Stimulated activated naive CD8-positive, alpha-beta T cell treated with anti-CD3 and anti-CD28 coated beads, Interleukin-15, Interleukin-2, amounts not matched to agents 100 ng/mL and 50 ng/mL, for 24 hours (primary cell): ENCODE measurements around the gene SGMS1.
A peak's percentile ranks its signal among the peaks of the same experiment; 100 is the strongest.
"Not testable (repeated sequence)": the region's sequence is repeated elsewhere in the genome, so short reads cannot be mapped to it uniquely, and the experiment has no call there.

Experiments used
- H3K27ac Mint-ChIP-seq: one replicate; pipeline ENCODE4 v1.8.0; 2021; ENCODE audit warnings: mild to moderate bottlenecking, mixed read lengths
- H3K27me3 Mint-ChIP-seq: one replicate; pipeline ENCODE4 v1.8.0; 2021; ENCODE audit warnings: mixed read lengths
- H3K36me3 Mint-ChIP-seq: one replicate; pipeline ENCODE4 v1.8.0; 2021; ENCODE audit warnings: low read depth, mixed read lengths
- H3K4me1 Mint-ChIP-seq: one replicate; pipeline ENCODE4 v1.8.0; 2021; ENCODE audit warnings: low read depth, mixed read lengths
- H3K4me3 Mint-ChIP-seq: one replicate; pipeline ENCODE4 v1.8.0; 2021; ENCODE audit warnings: mild to moderate bottlenecking, mixed read lengths
- H3K9me3 Mint-ChIP-seq: one replicate; pipeline ENCODE4 v1.8.0; 2021; ENCODE audit warnings: mixed read lengths

Gene SGMS1

GRCh38 chr10:50432211-50433009, 191.3 kb downstream of the SGMS1 start:
- H3K4me3 Mint-ChIP-seq = peak overlapping the region; percentile 10
- H3K27ac Mint-ChIP-seq = peak overlapping the region; percentile 86
- peaks cover 47% of the 10 kb centered on the region for H3K4me1 Mint-ChIP-seq
- H3K36me3 Mint-ChIP-seq = peaks cover 47% of the 10 kb centered on the region
- no peaks in the 10 kb centered on the region for H3K9me3 Mint-ChIP-seq
- H3K27me3 Mint-ChIP-seq = no peaks in the 10 kb centered on the region

GRCh38 chr10:50431791-50432190, 192.0 kb downstream of the SGMS1 start:
- H3K27me3 Mint-ChIP-seq = no peaks in the 10 kb centered on the region
- H3K27ac Mint-ChIP-seq = peak overlapping the region; percentile 59
- peak overlapping the region; percentile 22 for H3K4me3 Mint-ChIP-seq
- no peaks in the 10 kb centered on the region for H3K9me3 Mint-ChIP-seq
- H3K4me1 Mint-ChIP-seq = peaks cover 42% of the 10 kb centered on the region
- peaks cover 45% of the 10 kb centered on the region for H3K36me3 Mint-ChIP-seq

GRCh38 chr10:50431133-50431532, 192.6 kb downstream of the SGMS1 start:
- peaks cover 50% of the 10 kb centered on the region for H3K36me3 Mint-ChIP-seq
- H3K27ac Mint-ChIP-seq = peak overlapping the region; percentile 59
- H3K27me3 Mint-ChIP-seq = no peaks in the 10 kb centered on the region
- peak overlapping the region; percentile 9 for H3K4me3 Mint-ChIP-seq
- peaks cover 42% of the 10 kb centered on the region for H3K4me1 Mint-ChIP-seq
- no peaks in the 10 kb centered on the region for H3K9me3 Mint-ChIP-seq

GRCh38 chr10:50426485-50426884, 197.3 kb downstream of the SGMS1 start:
- no peak overlapping the region for H3K27ac Mint-ChIP-seq
- no peak overlapping the region for H3K4me3 Mint-ChIP-seq
- peaks cover 19% of the 10 kb centered on the region for H3K4me1 Mint-ChIP-seq
- peaks cover 3% of the 10 kb centered on the region for H3K9me3 Mint-ChIP-seq
- H3K36me3 Mint-ChIP-seq = peaks cover 39% of the 10 kb centered on the region
- H3K27me3 Mint-ChIP-seq = no peaks in the 10 kb centered on the region

GRCh38 chr10:50425215-50425614, 198.5 kb downstream of the SGMS1 start:
- peaks cover 39% of the 10 kb centered on the region for H3K36me3 Mint-ChIP-seq
- not testable (repeated sequence) for H3K27me3 Mint-ChIP-seq, H3K4me3 Mint-ChIP-seq, H3K9me3 Mint-ChIP-seq, H3K27ac Mint-ChIP-seq
- peaks cover 25% of the 10 kb centered on the region for H3K4me1 Mint-ChIP-seq

- peaks cover 41% of the 10 kb centered on the region for H3K4me1 Mint-ChIP-seq
- H3K27ac Mint-ChIP-seq = no peak overlapping the region
- peaks cover 39% of the 10 kb centered on the region for H3K36me3 Mint-ChIP-seq
These were observed 200.3 kb downstream of the SGMS1 start for GRCh38 chr10:50423448-50423847.

GRCh38 chr10:50422259-50422658, 201.5 kb downstream of the SGMS1 start:
- H3K9me3 Mint-ChIP-seq = peaks cover 3% of the 10 kb centered on the region
- no peaks in the 10 kb centered on the region for H3K27me3 Mint-ChIP-seq
- peaks cover 29% of the 10 kb centered on the region for H3K36me3 Mint-ChIP-seq
- H3K4me3 Mint-ChIP-seq = no peak overlapping the region
- no peak overlapping the region for H3K27ac Mint-ChIP-seq
- peaks cover 48% of the 10 kb centered on the region for H3K4me1 Mint-ChIP-seq

More at GRCh38 chr10:50423448-50423847, 200.3 kb downstream of the SGMS1 start:
- no peaks in the 10 kb centered on the region for H3K27me3 Mint-ChIP-seq
- H3K9me3 Mint-ChIP-seq = peaks cover 3% of the 10 kb centered on the region
- H3K4me3 Mint-ChIP-seq = no peak overlapping the region

GRCh38 chr10:50421026-50421719, 202.6 kb downstream of the SGMS1 start:
- Mint-ChIP-seq H3K4me3 (no peak overlapping the region), H3K27ac (no peak overlapping the region), H3K9me3 (peaks cover 3% of the 10 kb centered on the region), H3K27me3 (no peaks in the 10 kb centered on the region), H3K4me1 (peaks cover 44% of the 10 kb centered on the region), H3K36me3 (peaks cover 26% of the 10 kb centered on the region)

- no peaks in the 10 kb centered on the region for H3K27me3 Mint-ChIP-seq
- H3K4me1 Mint-ChIP-seq = peaks cover 44% of the 10 kb centered on the region
- H3K9me3 Mint-ChIP-seq = peaks cover under 1% of the 10 kb centered on the region
- no peak overlapping the region for H3K27ac Mint-ChIP-seq
- no peak overlapping the region for H3K4me3 Mint-ChIP-seq
- H3K36me3 Mint-ChIP-seq = peaks cover 23% of the 10 kb centered on the region
These were observed 203.6 kb downstream of the SGMS1 start for GRCh38 chr10:50420196-50420595.

- H3K27ac Mint-ChIP-seq = no peak overlapping the region
- no peaks in the 10 kb centered on the region for H3K27me3 Mint-ChIP-seq
- no peak overlapping the region for H3K4me3 Mint-ChIP-seq
- H3K4me1 Mint-ChIP-seq = peaks cover 44% of the 10 kb centered on the region
- peaks cover 19% of the 10 kb centered on the region for H3K36me3 Mint-ChIP-seq
- H3K9me3 Mint-ChIP-seq = no peaks in the 10 kb centered on the region
These were observed 204.0 kb downstream of the SGMS1 start for GRCh38 chr10:50419756-50420155.

- Mint-ChIP-seq H3K4me1 (peaks cover 44% of the 10 kb centered on the region), H3K4me3 (no peak overlapping the region), H3K9me3 (no peaks in the 10 kb centered on the region), H3K36me3 (peaks cover 13% of the 10 kb centered on the region), H3K27me3 (no peaks in the 10 kb centered on the region), H3K27ac (no peak overlapping the region)
These were observed 204.7 kb downstream of the SGMS1 start for GRCh38 chr10:50419091-50419490.

GRCh38 chr10:50417886-50418830, 205.6 kb downstream of the SGMS1 start:
- Mint-ChIP-seq H3K4me1 (peaks cover 44% of the 10 kb centered on the region), H3K27me3 (no peaks in the 10 kb centered on the region), H3K27ac (peak overlapping the region; percentile 58), H3K9me3 (no peaks in the 10 kb centered on the region), H3K36me3 (peaks cover 10% of the 10 kb centered on the region), H3K4me3 (peak overlapping the region; percentile 84)

- Mint-ChIP-seq H3K9me3 (no peaks in the 10 kb centered on the region), H3K27ac (no peak overlapping the region), H3K4me3 (peak overlapping the region; percentile 84), H3K27me3 (no peaks in the 10 kb centered on the region), H3K4me1 (peaks cover 44% of the 10 kb centered on the region), H3K36me3 (peaks cover 5% of the 10 kb centered on the region)
These were observed 206.3 kb downstream of the SGMS1 start for GRCh38 chr10:50417486-50417885.

- peaks cover 47% of the 10 kb centered on the region for H3K4me1 Mint-ChIP-seq
- H3K36me3 Mint-ChIP-seq = peaks cover 7% of the 10 kb centered on the region
- H3K9me3 Mint-ChIP-seq = no peaks in the 10 kb centered on the region
- H3K4me3 Mint-ChIP-seq = peak overlapping the region; percentile 3
- H3K27ac Mint-ChIP-seq = no peak overlapping the region
- no peaks in the 10 kb centered on the region for H3K27me3 Mint-ChIP-seq
These were observed 206.9 kb downstream of the SGMS1 start for GRCh38 chr10:50416881-50417280.
